ENCODE results near the gene SPRYD4. TPM values are rescaled to one million over a fixed set of nuclear protein-coding genes. Genes with fewer than 3 reads are reported as not detected.
"Not testable (repeated sequence)": the region's sequence is repeated elsewhere in the genome, so short reads cannot be mapped to it uniquely, and the experiment has no call there.

SPRYD4 gene
- total RNA-seq, 1 donor from 2014 or later: 3.0 TPM

DNA sequence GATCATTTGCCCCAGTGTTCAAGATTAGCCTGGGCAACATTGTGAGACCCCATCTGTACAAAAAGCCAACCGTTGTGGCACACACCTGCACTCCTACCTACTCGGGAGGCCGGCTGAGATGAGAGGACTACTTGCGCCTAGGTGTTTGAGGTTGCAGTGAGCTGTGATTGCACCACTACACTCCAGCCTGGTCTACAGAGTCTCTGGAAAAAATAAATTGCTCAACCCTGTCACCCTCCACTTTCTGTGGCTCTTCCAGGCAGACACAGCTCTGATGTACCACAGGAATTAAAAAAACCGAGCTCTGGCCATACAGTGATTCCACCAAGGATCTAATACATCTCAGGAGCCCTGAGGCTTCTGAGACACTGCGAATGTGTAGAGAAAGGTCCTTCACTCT lies 33.5 kb upstream of the SPRYD4 start:
- Histone ChIP-seq H3K4me1 (no peaks in the 10 kb centered on the region), H3K4me3 (no peak overlapping the region), H4K20me1 (ENCODE audit: low read depth) (peaks cover 9% of the 10 kb centered on the region), H2AFZ (replicated peaks) (no peak overlapping the region), H3K79me2 (ENCODE audit: low read depth) (peaks cover 63% of the 10 kb centered on the region), H3K27ac (no peak overlapping the region), H3K9ac (no peak overlapping the region), H3K9me3 (ENCODE audit: low read depth) (no peaks in the 10 kb centered on the region), H3F3A (ENCODE audit: low read depth) (peaks cover 2% of the 10 kb centered on the region), H3K27me3 (no peaks in the 10 kb centered on the region), H3K4me2 (no peak overlapping the region), H3K36me3 (no peaks in the 10 kb centered on the region)
- H3K27me3 Mint-ChIP-seq (ENCODE audit: insufficient read depth, low read depth): no peaks in the 10 kb centered on the region
- no peak for TF ChIP-seq EZH2phosphoT487 (IDR thresholded peaks at IDR 0.05)
- TF ChIP-seq EZH2 (IDR thresholded peaks at IDR 0.05): no peak
- no peak for TF ChIP-seq CTCF (IDR thresholded peaks at IDR 0.05)
- H3K36me3 Mint-ChIP-seq: peaks cover 16% of the 10 kb centered on the region
- no peak for DNase-seq (ENCODE audit: low spot score)
- H3K9me3 Mint-ChIP-seq: no peaks in the 10 kb centered on the region
- no peak overlapping the region for H3K4me3 Mint-ChIP-seq
- peak overlapping the region; percentile 33 for H3K27ac Mint-ChIP-seq
- H3K4me1 Mint-ChIP-seq: no peaks in the 10 kb centered on the region

DNA sequence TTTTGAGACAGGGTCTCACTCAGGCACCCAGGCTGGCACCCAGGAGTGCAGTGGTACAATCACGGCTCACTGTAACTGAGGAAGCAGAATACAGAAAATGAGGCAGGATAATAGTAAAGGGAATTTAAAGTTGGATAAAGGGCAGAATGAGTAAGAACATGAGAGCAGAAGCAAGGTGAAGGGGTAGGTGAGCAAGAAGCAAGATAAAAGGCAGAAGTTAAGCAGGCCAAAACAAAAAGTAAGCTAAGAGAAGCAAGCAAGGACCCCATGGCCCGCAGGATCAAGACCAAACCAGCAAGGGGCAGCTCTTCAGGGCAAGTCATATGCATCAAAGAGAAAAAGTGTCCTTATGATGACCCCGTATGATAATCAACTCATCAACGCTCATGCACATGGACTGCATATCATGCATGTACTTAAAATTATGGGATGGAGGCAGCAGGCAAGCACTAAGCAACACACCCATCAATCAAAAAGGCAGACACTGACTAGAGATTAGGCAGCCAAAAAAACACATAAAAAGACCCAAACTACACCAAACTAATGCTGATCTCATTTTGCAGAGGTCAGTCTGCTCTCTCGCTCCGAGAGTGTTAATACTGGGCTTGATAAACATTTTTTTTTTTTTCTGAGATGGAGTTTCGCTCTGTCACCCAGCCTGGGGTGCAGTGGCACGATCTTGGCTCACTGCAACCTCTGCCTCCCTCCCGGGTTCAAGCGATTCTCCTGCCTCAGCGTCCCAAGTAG lies 30.8 kb upstream of the SPRYD4 start:
- no peaks in the 10 kb centered on the region for H3K4me1 Mint-ChIP-seq
- H3K27ac Mint-ChIP-seq: no peak overlapping the region
- no peaks in the 10 kb centered on the region for H3K9me3 Mint-ChIP-seq
- H3K4me3 ChIP-seq: no peak overlapping the region
- no peak overlapping the region for H3K4me2 ChIP-seq
- no peak overlapping the region for H3K9ac ChIP-seq
- TF ChIP-seq CTCF (IDR thresholded peaks at IDR 0.05) (no peak), EZH2 (IDR thresholded peaks at IDR 0.05) (no peak)
- H3K9me3 ChIP-seq (ENCODE audit: low read depth): no peaks in the 10 kb centered on the region
- H3K27ac ChIP-seq: no peak overlapping the region
- H3K4me3 Mint-ChIP-seq: no peak overlapping the region
- no peaks in the 10 kb centered on the region for H3K4me1 ChIP-seq
- H3K36me3 Mint-ChIP-seq: peaks cover 19% of the 10 kb centered on the region
- no peak for DNase-seq (ENCODE audit: low spot score)
- H3K27me3 Mint-ChIP-seq (ENCODE audit: insufficient read depth, low read depth): no peaks in the 10 kb centered on the region
- peaks cover 91% of the 10 kb centered on the region for H3K79me2 ChIP-seq (ENCODE audit: low read depth)
- peaks cover 9% of the 10 kb centered on the region for H3F3A ChIP-seq (ENCODE audit: low read depth)
- H3K27me3 ChIP-seq: no peaks in the 10 kb centered on the region
- no peak overlapping the region for H2AFZ ChIP-seq (replicated peaks)
- no peaks in the 10 kb centered on the region for H3K36me3 ChIP-seq
- peaks cover 9% of the 10 kb centered on the region for H4K20me1 ChIP-seq (ENCODE audit: low read depth)

- H3K4me1 ChIP-seq; H3K27me3 ChIP-seq; H3K4me3 ChIP-seq; H2AFZ ChIP-seq (replicated peaks); DNase-seq (ENCODE audit: low spot score); H3K36me3 ChIP-seq; H3K9ac ChIP-seq; H3K4me1 Mint-ChIP-seq; H3K9me3 ChIP-seq (ENCODE audit: low read depth); H3K4me3 Mint-ChIP-seq; H3K27me3 Mint-ChIP-seq (ENCODE audit: insufficient read depth, low read depth); H3K27ac ChIP-seq; H3K4me2 ChIP-seq; H3F3A ChIP-seq (ENCODE audit: low read depth); H4K20me1 ChIP-seq (ENCODE audit: low read depth); H3K27ac Mint-ChIP-seq: not testable (repeated sequence)
- Mint-ChIP-seq H3K9me3 (peaks cover 22% of the 10 kb centered on the region), H3K36me3 (peaks cover 45% of the 10 kb centered on the region)
- peaks cover 97% of the 10 kb centered on the region for H3K79me2 ChIP-seq (ENCODE audit: low read depth)
Measured at GRCh38 chr12:56443208-56443607, 25.2 kb upstream of the SPRYD4 start.

GRCh38 chr12:56448860-56449621 lies 19.3 kb upstream of the SPRYD4 start, which contains the start of gene TIMELESS:
Gene TIMELESS, minus strand, starts transcription at chr12:56449426. Its CDS starts 15,256 bp downstream, at chr12:56434170.
- H3K27ac Mint-ChIP-seq: peak within 1 kb of the TSS; percentile 98
- H3K27me3 Mint-ChIP-seq (ENCODE audit: insufficient read depth, low read depth): peaks cover 6% of the 10 kb centered on the region
- peak within 1 kb of the TSS; percentile 64 for H2AFZ ChIP-seq (replicated peaks)
- H3K36me3 Mint-ChIP-seq: peaks cover 23% of the 10 kb centered on the region
- peak within 1 kb of the TSS; percentile 92 for H3K4me3 Mint-ChIP-seq
- H3K4me3 ChIP-seq: peak within 1 kb of the TSS; percentile 57
- H3K36me3 ChIP-seq: no peaks in the 10 kb centered on the region
- H3K4me2 ChIP-seq: peak within 1 kb of the TSS; percentile 77
- peaks cover 25% of the 10 kb centered on the region for H3K4me1 Mint-ChIP-seq
- peak within 1 kb of the TSS; percentile 95 for H3K27ac ChIP-seq
- H3F3A ChIP-seq (ENCODE audit: low read depth): peaks cover 37% of the 10 kb centered on the region
- no peaks in the 10 kb centered on the region for H3K27me3 ChIP-seq
- peaks cover 27% of the 10 kb centered on the region for H3K4me1 ChIP-seq
- DNase-seq (ENCODE audit: low spot score): peak; percentile 95
- TF ChIP-seq EZH2phosphoT487 (IDR thresholded peaks at IDR 0.05) (no peak), CTCF (IDR thresholded peaks at IDR 0.05) (no peak), EZH2 (IDR thresholded peaks at IDR 0.05) (no peak)
- H4K20me1 ChIP-seq (ENCODE audit: low read depth): no peaks in the 10 kb centered on the region
- H3K9ac ChIP-seq: peak within 1 kb of the TSS; percentile 56
- peaks cover 45% of the 10 kb centered on the region for H3K79me2 ChIP-seq (ENCODE audit: low read depth)
- H3K9me3 Mint-ChIP-seq: peaks cover 16% of the 10 kb centered on the region
- H3K9me3 ChIP-seq (ENCODE audit: low read depth): no peaks in the 10 kb centered on the region
